Uterus (tissue), 2 donors: Measurements from ENCODE around the gene GIN1.

Experiments used
- CTCF ChIP-seq, 4 experiments: fragments of 200-600 bp in 2 of 4; fragments of 450-650 bp in 2 of 4; sonication (generic) in 2 of 4; IDR thresholded peaks; one replicate each; pipeline ENCODE4 v1.5.1; 2016 to 2019; ENCODE audit warnings: antibody characterized with exemption in 4 of 4, mild to moderate bottlenecking in 2 of 4, moderate library complexity in 1 of 4
- POLR2A ChIP-seq, 2 donors: fragments of 450-650 bp; IDR thresholded peaks; one replicate each; pipeline ENCODE4 v1.6.1; 2016; ENCODE audit warnings: antibody characterized with exemption in 2 of 2, mild to moderate bottlenecking in 1 of 2, moderate library complexity in 1 of 2

DNA sequence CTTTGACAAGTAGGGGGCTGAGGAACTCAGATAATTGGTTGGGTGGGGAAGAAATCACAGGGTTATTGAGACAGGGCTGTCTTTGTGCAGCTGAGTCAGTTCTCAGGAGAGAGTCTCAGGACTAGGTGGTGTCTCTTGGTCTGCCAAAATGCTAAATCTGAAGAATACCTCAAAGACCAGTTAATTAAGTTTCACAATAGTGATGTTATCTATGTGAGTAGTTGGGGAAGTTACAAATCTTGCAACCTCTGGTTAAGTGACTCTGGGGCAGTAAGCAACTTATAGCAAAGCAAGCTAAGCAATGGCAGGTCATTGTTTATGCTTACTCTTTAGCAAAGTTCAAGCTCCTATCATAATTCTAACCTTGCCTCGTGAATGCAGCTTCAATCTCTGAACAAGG is 53.6 kb downstream of the GIN1 start:
- TF ChIP-seq CTCF (IDR thresholded peaks at IDR 0.05) (no peak), POLR2A (IDR thresholded peaks at IDR 0.05) (no peak)
